ENCODE measurements around the gene AGER. TPM values are rescaled to one million over a fixed set of nuclear protein-coding genes. Genes with fewer than 3 reads are reported as not detected.

AGER gene
- polyA plus RNA-seq, 1 donor from 2014 or later = 7.2 TPM

DNA sequence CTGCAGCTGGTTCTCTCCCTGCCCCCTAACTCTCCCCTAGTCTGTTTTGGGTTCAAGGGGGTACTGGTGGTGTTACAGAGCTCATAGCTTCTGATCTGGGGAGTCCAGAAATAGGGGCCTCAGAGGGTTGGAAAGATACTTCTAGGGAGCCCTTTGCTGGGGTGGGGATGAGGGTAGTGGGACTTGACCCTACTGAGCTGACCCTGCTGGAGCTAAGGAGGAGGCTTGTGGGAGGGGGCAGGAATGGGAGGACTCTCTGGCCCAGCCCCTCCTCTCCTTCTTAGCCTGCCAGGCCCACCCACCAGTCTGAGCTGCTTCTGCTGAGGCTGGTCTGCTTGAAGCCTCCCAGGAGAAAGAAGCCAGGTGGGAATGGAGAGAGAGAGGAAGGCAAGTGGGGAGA lies 19.8 kb downstream of the AGER start, which contains the start of gene EGFL8:
Gene EGFL8, plus strand, starts transcription at position 301 of the 400 bp plus-strand sequence. CDS start 1,571 bp downstream, outside the sequence.
- Histone ChIP-seq H3K9ac (ENCODE audit: low read length) (no peak within 1 kb of the TSS), H3K36me3 (ENCODE audit: insufficient read depth, low read length) (no peaks in the 10 kb centered on the region), H3K27ac (ENCODE audit: low read length) (no peak within 1 kb of the TSS), H3K4me2 (ENCODE audit: low read length) (no peak within 1 kb of the TSS), H3K9me2 (ENCODE audit: insufficient read depth, low read length) (no peaks in the 10 kb centered on the region), H3K27me3 (ENCODE audit: insufficient read depth, low read depth, low read length) (no peaks in the 10 kb centered on the region), H2AFZ (ENCODE audit: low read depth, low read length) (no peak within 1 kb of the TSS), H4K20me1 (ENCODE audit: insufficient read depth) (no peaks in the 10 kb centered on the region), H3K79me2 (replicated peaks; ENCODE audit: insufficient read depth, low read length) (no peaks in the 10 kb centered on the region), H3K9me3 (ENCODE audit: low read length) (no peaks in the 10 kb centered on the region), H3K4me3 (ENCODE audit: low read length) (no peak within 1 kb of the TSS), H3F3A (ENCODE audit: insufficient read depth, low read length, poor library complexity, severe bottlenecking) (no peaks in the 10 kb centered on the region)
- TF ChIP-seq, protein P1, sequence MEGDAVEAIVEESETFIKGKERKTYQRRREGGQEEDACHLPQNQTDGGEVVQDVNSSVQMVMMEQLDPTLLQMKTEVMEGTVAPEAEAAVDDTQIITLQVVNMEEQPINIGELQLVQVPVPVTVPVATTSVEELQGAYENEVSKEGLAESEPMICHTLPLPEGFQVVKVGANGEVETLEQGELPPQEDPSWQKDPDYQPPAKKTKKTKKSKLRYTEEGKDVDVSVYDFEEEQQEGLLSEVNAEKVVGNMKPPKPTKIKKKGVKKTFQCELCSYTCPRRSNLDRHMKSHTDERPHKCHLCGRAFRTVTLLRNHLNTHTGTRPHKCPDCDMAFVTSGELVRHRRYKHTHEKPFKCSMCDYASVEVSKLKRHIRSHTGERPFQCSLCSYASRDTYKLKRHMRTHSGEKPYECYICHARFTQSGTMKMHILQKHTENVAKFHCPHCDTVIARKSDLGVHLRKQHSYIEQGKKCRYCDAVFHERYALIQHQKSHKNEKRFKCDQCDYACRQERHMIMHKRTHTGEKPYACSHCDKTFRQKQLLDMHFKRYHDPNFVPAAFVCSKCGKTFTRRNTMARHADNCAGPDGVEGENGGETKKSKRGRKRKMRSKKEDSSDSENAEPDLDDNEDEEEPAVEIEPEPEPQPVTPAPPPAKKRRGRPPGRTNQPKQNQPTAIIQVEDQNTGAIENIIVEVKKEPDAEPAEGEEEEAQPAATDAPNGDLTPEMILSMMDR (IDR thresholded peaks at IDR 0.05; ENCODE audit: poor library complexity, severe bottlenecking) = no peak
- no peak for TF ChIP-seq TAF1 (IDR thresholded peaks at IDR 0.05; ENCODE audit: low read depth)

- Histone ChIP-seq H3K9me3 (ENCODE audit: low read length) (no peaks in the 10 kb centered on the region), H3F3A (ENCODE audit: insufficient read depth, low read length, poor library complexity, severe bottlenecking) (no peaks in the 10 kb centered on the region), H2AFZ (ENCODE audit: low read depth, low read length) (no peak overlapping the region), H3K9me2 (ENCODE audit: insufficient read depth, low read length) (no peaks in the 10 kb centered on the region), H3K36me3 (ENCODE audit: insufficient read depth, low read length) (no peaks in the 10 kb centered on the region), H3K27me3 (ENCODE audit: insufficient read depth, low read depth, low read length) (no peaks in the 10 kb centered on the region), H3K79me2 (replicated peaks; ENCODE audit: insufficient read depth, low read length) (no peaks in the 10 kb centered on the region), H3K4me2 (ENCODE audit: low read length) (no peak overlapping the region), H3K9ac (ENCODE audit: low read length) (no peak overlapping the region), H4K20me1 (ENCODE audit: insufficient read depth) (no peaks in the 10 kb centered on the region), H3K4me3 (ENCODE audit: low read length) (no peak overlapping the region), H3K27ac (ENCODE audit: low read length) (no peak overlapping the region)
- TF ChIP-seq, protein P1 (IDR thresholded peaks at IDR 0.05; ENCODE audit: poor library complexity, severe bottlenecking) = no peak
- TF ChIP-seq POLR2AphosphoS5 (IDR thresholded peaks at IDR 0.05) = peak; percentile 10
These were observed 20.3 kb downstream of the AGER start for GRCh38 chr6:32163559-32164258.

DNA sequence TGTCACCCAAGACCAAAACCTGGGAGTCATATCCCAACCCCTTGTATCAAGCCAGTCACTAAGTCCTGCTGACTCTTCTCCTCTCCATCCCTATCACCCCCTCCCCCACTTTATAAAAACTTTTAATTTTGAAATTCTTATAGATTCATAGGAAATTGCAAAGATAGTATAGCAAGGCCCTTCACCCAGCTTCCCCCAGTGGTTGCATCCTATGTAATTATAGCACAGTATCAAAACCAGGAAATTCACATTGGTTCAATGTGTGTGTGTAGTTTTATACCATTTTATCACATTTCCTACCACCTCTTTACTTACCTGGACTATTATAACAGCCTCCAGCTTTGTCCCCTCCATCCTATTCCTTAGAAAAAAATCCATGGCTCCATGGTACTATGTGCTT lies 26.0 kb downstream of the AGER start:
- Histone ChIP-seq H2AFZ (ENCODE audit: low read depth, low read length) (no peak overlapping the region), H3K27ac (ENCODE audit: low read length) (no peak overlapping the region), H3K27me3 (ENCODE audit: insufficient read depth, low read depth, low read length) (no peaks in the 10 kb centered on the region), H3K9me2 (ENCODE audit: insufficient read depth, low read length) (no peaks in the 10 kb centered on the region), H4K20me1 (ENCODE audit: insufficient read depth) (no peaks in the 10 kb centered on the region), H3K4me3 (ENCODE audit: low read length) (no peak overlapping the region), H3F3A (ENCODE audit: insufficient read depth, low read length, poor library complexity, severe bottlenecking) (no peaks in the 10 kb centered on the region), H3K9me3 (ENCODE audit: low read length) (no peaks in the 10 kb centered on the region), H3K4me2 (ENCODE audit: low read length) (no peak overlapping the region), H3K36me3 (ENCODE audit: insufficient read depth, low read length) (no peaks in the 10 kb centered on the region), H3K9ac (ENCODE audit: low read length) (no peak overlapping the region), H3K79me2 (replicated peaks; ENCODE audit: insufficient read depth, low read length) (peaks cover 9% of the 10 kb centered on the region)
- TF ChIP-seq TAF1 (IDR thresholded peaks at IDR 0.05; ENCODE audit: low read depth) (no peak), EZH2 (IDR thresholded peaks at IDR 0.05; ENCODE audit: borderline replicate concordance, insufficient read depth, low read length, poor library complexity, severe bottlenecking) (no peak), MXI1 (conservative IDR thresholded peaks at IDR 0.05; ENCODE audit: poor library complexity, severe bottlenecking) (no peak), SMC3 (conservative IDR thresholded peaks at IDR 0.05; ENCODE audit: poor library complexity) (no peak), POLR2AphosphoS5 (IDR thresholded peaks at IDR 0.05) (no peak), RAD21 (conservative IDR thresholded peaks at IDR 0.05) (no peak), EP300 (conservative IDR thresholded peaks at IDR 0.05; ENCODE audit: poor library complexity, severe bottlenecking) (no peak)
- TF ChIP-seq, protein P2, sequence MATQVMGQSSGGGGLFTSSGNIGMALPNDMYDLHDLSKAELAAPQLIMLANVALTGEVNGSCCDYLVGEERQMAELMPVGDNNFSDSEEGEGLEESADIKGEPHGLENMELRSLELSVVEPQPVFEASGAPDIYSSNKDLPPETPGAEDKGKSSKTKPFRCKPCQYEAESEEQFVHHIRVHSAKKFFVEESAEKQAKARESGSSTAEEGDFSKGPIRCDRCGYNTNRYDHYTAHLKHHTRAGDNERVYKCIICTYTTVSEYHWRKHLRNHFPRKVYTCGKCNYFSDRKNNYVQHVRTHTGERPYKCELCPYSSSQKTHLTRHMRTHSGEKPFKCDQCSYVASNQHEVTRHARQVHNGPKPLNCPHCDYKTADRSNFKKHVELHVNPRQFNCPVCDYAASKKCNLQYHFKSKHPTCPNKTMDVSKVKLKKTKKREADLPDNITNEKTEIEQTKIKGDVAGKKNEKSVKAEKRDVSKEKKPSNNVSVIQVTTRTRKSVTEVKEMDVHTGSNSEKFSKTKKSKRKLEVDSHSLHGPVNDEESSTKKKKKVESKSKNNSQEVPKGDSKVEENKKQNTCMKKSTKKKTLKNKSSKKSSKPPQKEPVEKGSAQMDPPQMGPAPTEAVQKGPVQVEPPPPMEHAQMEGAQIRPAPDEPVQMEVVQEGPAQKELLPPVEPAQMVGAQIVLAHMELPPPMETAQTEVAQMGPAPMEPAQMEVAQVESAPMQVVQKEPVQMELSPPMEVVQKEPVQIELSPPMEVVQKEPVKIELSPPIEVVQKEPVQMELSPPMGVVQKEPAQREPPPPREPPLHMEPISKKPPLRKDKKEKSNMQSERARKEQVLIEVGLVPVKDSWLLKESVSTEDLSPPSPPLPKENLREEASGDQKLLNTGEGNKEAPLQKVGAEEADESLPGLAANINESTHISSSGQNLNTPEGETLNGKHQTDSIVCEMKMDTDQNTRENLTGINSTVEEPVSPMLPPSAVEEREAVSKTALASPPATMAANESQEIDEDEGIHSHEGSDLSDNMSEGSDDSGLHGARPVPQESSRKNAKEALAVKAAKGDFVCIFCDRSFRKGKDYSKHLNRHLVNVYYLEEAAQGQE (IDR thresholded peaks at IDR 0.05; ENCODE audit: borderline replicate concordance) = no peak
- TF ChIP-seq, protein P1 (IDR thresholded peaks at IDR 0.05; ENCODE audit: poor library complexity, severe bottlenecking) = no peak

All from neural cell (in vitro differentiated cells).